Activated CD4-positive, alpha-beta T cell treated with anti-CD3 and anti-CD28 coated beads, Interleukin-10, Interleukin-2, amounts not matched to agents 100 ng/mL and 50 ng/mL, durations not matched to agents 16 hours and 8 hours (primary cell): ENCODE data around the gene CDH13.

Experiments used
- DNase-seq: peaks from one replicate; pipeline ENCODE4 v3.0.0-alpha.2; 2020

Gene CDH13

GRCh38 chr16:82699711-82700495, 73.1 kb downstream of the CDH13 start:
- DNase-seq: no peak

DNA sequence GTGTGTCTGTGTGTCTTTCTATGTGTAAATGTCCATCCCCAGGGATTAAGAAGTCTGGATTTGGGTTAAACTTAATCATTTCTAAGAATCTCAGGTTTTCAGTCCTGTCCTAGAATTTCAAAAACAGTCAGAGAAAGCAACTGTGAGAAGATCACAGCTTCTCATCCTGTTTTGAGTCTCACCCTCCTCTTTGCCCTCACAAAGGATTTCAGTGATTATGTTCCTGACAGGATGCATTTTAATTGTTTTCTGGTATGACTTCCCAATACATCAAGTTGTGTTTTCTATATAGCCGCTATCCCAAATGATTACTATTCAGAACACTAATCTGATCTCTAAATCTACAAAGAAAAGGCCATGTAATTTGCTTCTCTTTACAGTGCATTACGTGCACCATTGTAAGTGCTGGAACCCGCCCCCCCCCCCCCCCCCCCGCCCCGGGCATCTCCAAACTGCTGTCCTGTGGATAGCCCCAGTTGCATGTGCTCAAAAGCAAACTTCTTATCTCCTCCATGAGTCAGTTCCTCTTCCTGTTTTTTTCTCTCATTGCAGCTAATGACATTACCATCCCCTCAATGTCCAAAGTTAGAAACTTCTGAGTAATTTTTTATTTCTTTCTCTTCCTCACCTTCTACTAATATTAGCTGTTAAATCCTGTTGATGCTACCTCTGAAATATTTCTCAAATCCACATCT, 73.9 kb downstream of the CDH13 start:
- DNase-seq: peak; percentile 68

DNA sequence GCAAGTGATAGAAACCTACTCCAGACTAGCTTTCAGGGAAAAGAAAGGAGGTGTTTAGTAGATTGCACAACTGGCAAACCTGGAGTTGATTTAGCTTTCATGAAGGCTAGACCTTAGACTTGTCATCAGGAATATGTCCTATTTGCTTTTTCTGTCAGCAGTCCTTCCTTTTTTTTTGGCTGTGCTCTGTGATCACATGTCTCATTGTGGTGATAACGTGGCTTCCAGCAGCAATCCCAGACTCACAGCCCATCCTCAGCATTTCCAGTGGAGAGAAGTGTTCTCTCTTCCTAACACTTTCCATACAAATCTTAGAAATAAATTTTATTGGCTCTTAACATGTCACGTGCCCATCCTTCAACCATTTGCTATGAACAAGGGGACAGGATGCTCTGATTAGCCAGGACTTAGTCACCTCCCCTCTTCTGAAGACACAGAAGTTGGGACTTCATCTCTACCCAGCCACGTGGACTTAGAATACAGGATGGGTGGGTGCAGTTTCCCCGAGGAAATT, 74.7 kb downstream of the CDH13 start:
- peak; percentile 10 for DNase-seq

- DNase-seq: no peak
These were observed 76.4 kb downstream of the CDH13 start for GRCh38 chr16:82703161-82703560.

DNA sequence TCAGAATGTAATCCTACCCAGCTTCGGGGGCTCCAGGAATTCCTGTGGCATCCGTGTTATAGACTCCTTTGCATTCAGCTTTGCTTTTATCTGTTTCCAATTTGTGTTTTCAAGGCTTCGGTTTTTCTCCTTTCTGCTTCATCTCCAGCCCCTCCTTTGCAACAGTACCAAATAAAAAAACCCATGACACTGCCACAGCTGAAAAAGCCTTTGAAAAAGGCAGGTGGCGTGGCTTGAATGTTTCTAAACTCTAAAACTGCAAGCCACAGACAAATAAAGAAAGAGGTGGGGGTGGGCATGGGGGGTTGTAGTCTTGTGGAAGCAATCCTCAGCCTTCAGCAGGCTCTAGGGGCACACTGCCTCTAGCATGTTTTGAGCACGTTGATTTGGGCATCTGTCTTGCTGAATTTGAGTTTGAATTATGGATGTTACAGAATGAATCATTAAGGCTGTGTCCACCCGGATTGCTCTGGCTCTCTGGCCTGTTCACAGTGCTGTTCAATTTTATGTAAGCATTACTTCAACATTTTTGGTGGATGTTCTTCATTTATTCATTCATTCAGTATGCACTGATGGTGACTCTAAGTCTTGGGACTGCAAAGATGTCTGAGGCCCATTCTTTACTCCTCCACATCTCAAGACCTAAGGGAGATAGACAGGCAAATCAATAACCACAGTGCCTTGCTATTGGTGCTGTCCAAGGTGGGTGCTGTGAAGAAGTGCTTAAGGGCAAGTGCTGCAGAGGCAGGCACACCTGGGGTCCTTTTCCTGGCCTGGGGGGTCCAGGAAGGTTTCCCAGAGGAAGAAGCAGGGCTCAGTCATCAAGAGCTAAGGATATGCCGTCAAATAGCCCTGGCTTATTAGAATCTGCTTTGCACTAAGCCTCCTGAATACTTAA, 77.4 kb downstream of the CDH13 start:
- DNase-seq: no peak

DNA sequence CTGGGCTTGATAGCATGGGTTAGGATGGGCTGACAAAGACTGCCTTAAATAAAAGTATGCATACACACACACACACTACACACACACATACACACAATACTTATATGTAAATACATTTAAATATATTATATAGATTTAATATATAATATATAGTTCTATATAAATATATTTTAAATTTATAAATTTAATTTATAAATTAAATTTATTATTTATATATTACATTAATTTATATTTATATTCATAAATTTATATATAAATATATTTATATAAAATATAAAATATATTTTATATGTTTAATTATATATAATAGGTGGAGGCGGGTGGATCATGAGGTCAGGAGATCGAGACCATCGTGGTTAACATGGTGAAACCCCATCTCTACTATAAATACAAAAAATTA, 83.2 kb downstream of the CDH13 start:
- DNase-seq: no peak

DNA sequence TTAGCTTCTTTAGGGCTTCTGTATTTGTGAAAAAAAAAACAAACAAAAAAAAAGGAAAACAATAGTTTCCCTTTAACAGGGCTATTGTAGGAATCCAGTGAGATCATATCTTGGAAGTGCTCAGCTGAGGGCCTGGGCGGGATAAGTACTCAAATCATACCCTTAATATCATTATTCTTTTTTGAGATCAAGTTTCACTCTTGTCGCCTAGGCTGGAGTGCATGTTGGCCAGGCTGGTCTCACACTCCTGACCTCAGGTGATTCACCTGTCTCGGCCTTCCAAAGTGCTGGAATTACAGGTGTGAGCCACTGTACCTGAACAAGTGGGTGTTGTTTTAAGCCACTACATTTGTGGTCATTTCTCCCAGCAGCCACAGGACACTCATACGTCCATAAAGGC, 87.0 kb downstream of the CDH13 start:
- no peak for DNase-seq

DNA sequence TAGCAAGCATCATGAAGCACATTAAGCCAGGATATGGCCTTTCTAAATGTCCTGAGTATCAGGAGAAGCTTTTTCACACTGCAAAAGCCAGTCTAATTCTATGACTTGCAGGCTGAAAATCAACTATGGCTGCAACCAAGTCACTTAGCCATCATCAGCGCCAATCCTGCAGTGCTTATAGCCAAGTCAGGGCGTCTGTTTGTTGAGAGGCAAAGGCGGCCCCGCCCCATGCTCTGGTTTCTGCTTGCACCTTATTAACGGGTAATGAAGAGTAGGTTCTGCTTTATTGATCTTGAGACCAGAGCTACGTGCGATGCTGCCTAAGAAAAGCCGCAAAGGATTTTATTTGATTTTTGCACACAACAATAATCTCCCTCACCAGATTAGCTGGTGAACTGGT, 88.4 kb downstream of the CDH13 start:
- DNase-seq: no peak

DNA sequence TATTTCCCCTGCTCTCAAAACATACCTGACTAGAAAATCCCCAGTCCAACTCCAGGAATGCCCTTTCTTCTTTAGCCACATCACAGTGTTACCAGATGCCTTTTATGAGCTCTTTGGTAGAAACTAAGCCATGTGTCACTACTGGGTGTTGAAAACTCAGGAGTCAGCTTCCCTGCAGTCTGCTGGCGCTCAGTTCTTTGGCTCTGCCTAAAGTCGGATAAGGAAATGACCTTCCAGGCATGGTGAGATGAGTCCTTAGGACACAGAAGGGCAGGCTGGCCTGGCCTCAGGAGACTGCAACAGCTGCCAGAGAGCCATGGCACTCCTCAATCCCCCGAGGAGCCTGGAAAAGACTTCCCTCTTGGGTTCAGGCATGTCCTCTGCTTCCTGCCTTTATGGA, 89.1 kb downstream of the CDH13 start:
- no peak for DNase-seq

DNA sequence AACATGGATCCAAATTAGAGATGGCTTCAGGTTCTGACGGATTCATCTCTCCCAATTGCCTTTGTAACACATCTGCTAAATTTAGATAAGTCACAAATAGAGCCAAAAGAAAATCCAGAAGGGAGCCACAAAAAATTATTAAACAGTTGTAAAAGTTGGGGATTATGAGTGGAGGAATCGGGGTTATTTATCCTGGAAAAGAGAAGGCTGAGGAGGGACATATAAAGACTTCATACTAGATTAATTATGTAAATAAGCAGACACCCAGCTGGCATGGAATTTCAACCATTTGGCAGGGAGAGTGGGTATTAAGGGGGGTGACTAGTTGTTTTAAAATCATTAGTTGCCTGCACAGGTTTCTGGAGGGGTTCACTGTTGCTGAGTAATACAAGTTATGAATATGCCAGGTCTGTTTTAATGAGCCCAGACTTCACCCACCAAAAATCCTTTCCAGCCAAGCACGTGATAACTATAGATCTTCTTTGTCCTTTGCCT, 89.6 kb downstream of the CDH13 start:
- DNase-seq: no peak

DNA sequence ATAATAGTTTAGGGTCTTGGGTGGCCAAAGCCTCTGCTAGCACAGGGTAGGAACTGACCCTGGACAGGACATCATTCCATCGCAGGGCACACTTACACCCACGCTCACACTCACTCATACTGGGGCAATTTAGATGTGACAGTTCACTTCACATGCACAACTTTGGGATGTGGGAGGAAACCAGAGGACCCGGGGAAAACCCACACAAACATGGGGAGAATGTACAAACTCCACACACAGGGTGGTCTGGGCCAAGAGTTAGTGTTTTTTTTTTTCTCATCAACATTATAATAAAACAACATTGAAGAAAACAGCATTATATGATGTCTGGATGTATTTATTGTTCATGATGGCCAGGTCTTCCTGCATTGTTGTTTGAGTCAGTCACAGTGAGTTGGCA, 93.6 kb downstream of the CDH13 start:
- no peak for DNase-seq

- DNase-seq: no peak
These were observed 99.5 kb downstream of the CDH13 start for GRCh38 chr16:82726306-82726705.

- peak; percentile 41 for DNase-seq
These were observed 102.1 kb downstream of the CDH13 start for GRCh38 chr16:82728901-82729300.

GRCh38 chr16:82730901-82731300, 104.1 kb downstream of the CDH13 start:
- DNase-seq: no peak

GRCh38 chr16:82732461-82732860, 105.7 kb downstream of the CDH13 start:
- no peak for DNase-seq

- DNase-seq: peak; percentile 26
These were observed 108.4 kb downstream of the CDH13 start for GRCh38 chr16:82735186-82735585.

DNA sequence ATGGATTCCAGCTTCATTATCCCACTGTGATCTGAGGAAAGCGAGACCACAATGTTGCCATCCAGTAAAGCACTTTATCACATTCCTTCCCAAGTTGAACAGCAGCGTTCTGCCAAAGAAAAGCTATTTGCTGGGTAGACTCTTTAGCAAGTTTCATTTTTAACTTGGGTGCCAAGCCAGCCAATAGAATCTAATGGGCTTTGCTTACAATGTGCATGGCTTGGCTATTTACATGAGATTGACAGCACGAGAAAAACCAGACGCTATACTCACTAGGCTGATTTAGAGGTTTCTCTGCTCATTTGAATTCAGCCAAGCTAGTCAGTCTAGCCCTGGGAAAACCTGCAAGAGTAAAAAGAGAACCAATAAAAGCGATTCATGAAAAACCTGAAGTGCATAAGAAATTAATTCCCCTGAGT, 108.9 kb downstream of the CDH13 start:
- no peak for DNase-seq

GRCh38 chr16:82736224-82736623, 109.5 kb downstream of the CDH13 start:
- no peak for DNase-seq

DNA sequence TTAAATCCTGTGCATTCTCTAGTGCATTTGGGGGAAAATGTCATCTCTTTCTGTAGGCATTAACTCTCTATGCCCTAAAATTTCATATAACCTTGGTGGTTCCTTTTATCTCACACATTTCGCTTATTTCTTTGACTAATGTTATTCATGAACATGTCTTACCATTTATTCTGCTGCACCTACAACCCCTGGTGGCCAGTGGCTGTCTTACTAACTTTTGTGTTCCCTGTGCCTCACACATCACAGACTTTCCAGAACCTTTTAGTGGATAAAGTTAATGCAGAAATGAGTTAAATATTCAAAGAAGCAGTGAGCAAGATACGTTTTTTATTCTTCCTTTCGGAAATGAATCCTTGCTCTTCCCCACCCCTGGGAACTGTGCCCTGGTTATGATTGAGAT, 111.9 kb downstream of the CDH13 start:
- DNase-seq: no peak

DNA sequence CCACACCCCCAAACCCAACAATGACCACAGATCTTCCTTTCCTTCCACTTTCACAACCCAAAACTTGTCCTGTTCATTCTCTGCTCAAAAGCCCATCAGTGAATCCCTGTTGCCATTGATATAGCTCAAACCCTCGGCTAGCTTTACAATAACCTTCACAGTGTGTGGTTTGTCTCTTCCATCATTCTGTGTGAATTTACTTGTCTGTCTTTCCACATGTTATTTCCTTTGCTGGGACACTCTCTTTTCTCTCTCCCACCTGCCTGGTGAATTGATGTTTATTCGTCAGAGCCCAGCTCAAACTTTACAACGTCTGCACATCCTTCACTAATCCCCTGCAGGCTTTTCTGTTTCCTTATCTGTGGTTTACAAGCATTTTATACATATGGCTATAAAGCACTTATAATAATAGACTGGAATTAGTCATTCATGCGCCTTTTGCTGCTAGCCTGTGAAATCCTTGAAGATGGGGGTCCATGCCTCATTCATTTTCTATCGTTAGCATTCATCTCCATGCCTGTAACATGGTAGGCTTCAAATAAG, 114.4 kb downstream of the CDH13 start:
- no peak for DNase-seq

GRCh38 chr16:82744958-82745357, 118.2 kb downstream of the CDH13 start:
- no peak for DNase-seq

- no peak for DNase-seq
These were observed 121.3 kb downstream of the CDH13 start for GRCh38 chr16:82748026-82748425.

DNA sequence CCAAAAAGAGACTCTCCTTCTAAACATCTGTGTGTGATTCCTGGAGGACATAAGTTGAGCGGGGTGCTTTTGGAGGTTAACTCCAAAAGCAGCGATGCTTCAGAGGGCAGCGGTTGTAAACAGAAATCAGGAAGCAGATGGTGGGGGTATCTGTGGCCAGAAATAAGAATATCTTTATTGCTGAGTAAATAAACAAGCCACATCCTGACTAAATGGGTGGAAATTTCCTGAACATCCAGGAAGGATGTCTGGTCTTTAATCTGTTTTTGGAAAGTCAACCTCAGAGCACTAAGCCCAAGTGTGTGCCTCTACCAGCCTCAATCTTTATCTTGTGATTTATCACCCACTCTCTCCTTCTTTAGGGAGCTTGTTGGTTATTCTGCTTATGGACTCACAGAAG, 123.3 kb downstream of the CDH13 start:
- no peak for DNase-seq
